Sigmoid colon (tissue), 7 donors: ENCODE results near the gene HIVEP2. TPM values are rescaled to one million over a fixed set of nuclear protein-coding genes. Genes with fewer than 3 reads are reported as not detected.
A peak's percentile ranks its signal among the peaks of the same experiment; 100 is the strongest.

Experiments used
- DNase-seq: peaks from one replicate; pipeline ENCODE4 v3.0.0-alpha.2; 2019
- H3K27ac ChIP-seq, 4 donors: fragments of 200-600 bp; sonication (generic); one replicate each; pipeline ENCODE4 v1.5.1; 2016 to 2019; ENCODE audit warnings: mild to moderate bottlenecking in 1 of 4
- H3K27me3 ChIP-seq, 3 donors: fragments of 200-600 bp; sonication (generic); one replicate each; pipeline ENCODE4 v1.5.1; 2019; ENCODE audit warnings: mild to moderate bottlenecking in 1 of 3
- H3K36me3 ChIP-seq, 4 donors: fragments of 200-600 bp; sonication (generic); one replicate each; pipeline ENCODE4 v1.5.1; 2016 to 2019
- H3K4me1 ChIP-seq, 4 donors: fragments of 200-600 bp; sonication (generic); one replicate each; pipeline ENCODE4 v1.5.1; 2017 to 2019
- H3K4me3 ChIP-seq, 4 donors: fragments of 200-600 bp; sonication (generic); one replicate each; pipeline ENCODE4 v1.5.1; 2017 to 2019; ENCODE audit warnings: mild to moderate bottlenecking in 2 of 4, moderate library complexity in 1 of 4
- H3K9me3 ChIP-seq, 4 donors: fragments of 200-600 bp in 3 of 4; sonication (generic) in 3 of 4; one replicate each; pipeline versions ENCODE4 v1.5.1 to v1.6.1; 2013 to 2019
- EP300 ChIP-seq, 4 donors: sonication (generic); formaldehyde crosslinking; IDR thresholded peaks; one replicate each; pipeline ENCODE4 v1.6.1; 2017; ENCODE audit warnings: antibody characterized with exemption in 4 of 4
- POLR2A ChIP-seq, 2 donors: fragments of 450-650 bp; IDR thresholded peaks; one replicate each; pipeline ENCODE4 v1.6.1; 2016; ENCODE audit warnings: antibody characterized with exemption in 2 of 2, mild to moderate bottlenecking in 2 of 2, moderate library complexity in 2 of 2
- POLR2AphosphoS5 ChIP-seq, 4 donors: sonication (generic); formaldehyde crosslinking; IDR thresholded peaks; one replicate each; pipeline ENCODE4 v1.6.1; 2017; ENCODE audit warnings: antibody characterized with exemption in 4 of 4
- WGBS, 2 donors: extraction: QIAGEN DNeasy Blood & Tissue Kit; methylation state at CpG; one replicate each; pipeline ENCODE4 v1.1.7; 2013; 5-methylcytosine and 5-hydroxymethylcytosine counted together
- intact Hi-C: fragments of 100-400 bp; cut with DNase I; formaldehyde crosslinking; loops from one replicate; pipeline ENCODE4 v1.15.1; 2023
- polyA plus RNA-seq, 3 donors: library from polyadenylated mRNA; stranded (reverse); fragments of 200-250 nt; gene quantifications; one replicate each; pipeline ENCODE4 v1.2.3, GENCODE V29; 2013
- total RNA-seq, 4 donors: library from RNA; depleted of rRNA; stranded (reverse); fragments of >200 nt; gene quantifications; one replicate each; pipeline ENCODE4 v1.1.0, GENCODE V29; 2016
- TF ChIP-seq, protein P1 (sequence below), 4 experiments: fragments of 450-650 bp in 3 of 4; fragments of 200-600 bp in 1 of 4; IDR thresholded peaks; one replicate each; pipeline ENCODE4 v1.5.1; 2016 to 2019; ENCODE audit warnings: antibody characterized with exemption in 4 of 4, mild to moderate bottlenecking in 3 of 4, moderate library complexity in 2 of 4
- donor health status: healthy with polysubstance abuse.
- donor health status: Bipolar disorder and iron deficiency.
- donor health status: healthy.

Gene HIVEP2
- total and polyA plus RNA-seq, 7 donors, result 1.8 to 21.7 (median 11.5) TPM

GRCh38 chr6:142827991-142828390, 117.0 kb downstream of the HIVEP2 start:
- Histone ChIP-seq H3K36me3 (no peaks in the 10 kb centered on the region), H3K27me3 (no peaks in the 10 kb centered on the region), H3K9me3 (no peaks in the 10 kb centered on the region), H3K4me3 (no peak overlapping the region), H3K27ac (no peak overlapping the region), H3K4me1 (peaks cover 0 to 27% (median 15%) of the 10 kb centered on the region in 4 donors)
- intact Hi-C loops, result no loop called here
- DNase-seq, result no peak
- no peak for TF ChIP-seq POLR2A (IDR thresholded peaks at IDR 0.05)
- 69 to 87% methylated on average over 4 of the region's 4 CpGs for WGBS, 2 donors

DNA sequence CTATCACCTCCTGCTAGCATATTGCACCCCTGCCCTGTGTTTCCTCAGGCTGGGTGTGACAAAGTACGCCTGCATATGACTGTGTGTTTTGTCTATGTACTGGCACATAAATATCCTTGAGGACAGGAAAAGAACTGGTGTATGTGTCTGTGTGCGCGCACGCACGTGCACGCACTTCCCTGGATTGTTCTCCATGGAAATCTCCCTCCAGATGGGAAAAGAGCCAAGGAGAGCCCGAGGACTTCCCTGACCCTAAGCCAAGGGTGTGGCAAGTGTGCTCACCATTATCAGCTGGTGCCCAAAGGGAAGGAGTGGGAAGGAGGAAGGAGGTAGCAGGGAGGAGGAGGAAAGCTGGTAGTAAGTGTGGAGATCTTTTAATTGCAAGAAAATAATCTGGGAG, 117.6 kb downstream of the HIVEP2 start:
- DNase-seq, result no peak
- H3K36me3 ChIP-seq, result no peaks in the 10 kb centered on the region
- H3K27me3 ChIP-seq, result no peaks in the 10 kb centered on the region
- H3K9me3 ChIP-seq, result no peaks in the 10 kb centered on the region
- TF ChIP-seq POLR2AphosphoS5 (IDR thresholded peaks at IDR 0.05) (peak in 2 of 4 donors; percentile 30 to 53), POLR2A (IDR thresholded peaks at IDR 0.05) (no peak)
- no peak overlapping the region for H3K27ac ChIP-seq
- WGBS, 2 donors, result 19 to 55% methylated on average over 7 of the region's 7 CpGs
- peaks cover 0 to 33% (median 16%) of the 10 kb centered on the region in 4 donors for H3K4me1 ChIP-seq
- no peak overlapping the region for H3K4me3 ChIP-seq
- intact Hi-C loops, result no loop called here

- 96 to 98% methylated on average over 1 of the region's 1 CpG for WGBS, 2 donors
- no peak for DNase-seq
- Histone ChIP-seq H3K9me3 (no peaks in the 10 kb centered on the region), H3K4me1 (peaks cover 0 to 49% (median 31%) of the 10 kb centered on the region in 4 donors), H3K27ac (no peak overlapping the region), H3K27me3 (no peaks in the 10 kb centered on the region), H3K36me3 (no peaks in the 10 kb centered on the region), H3K4me3 (no peak overlapping the region)
- intact Hi-C loops, result no loop called here
- TF ChIP-seq EP300 (IDR thresholded peaks at IDR 0.05) (no peak), POLR2AphosphoS5 (IDR thresholded peaks at IDR 0.05) (no peak), POLR2A (IDR thresholded peaks at IDR 0.05) (no peak)
- TF ChIP-seq, protein P1, sequence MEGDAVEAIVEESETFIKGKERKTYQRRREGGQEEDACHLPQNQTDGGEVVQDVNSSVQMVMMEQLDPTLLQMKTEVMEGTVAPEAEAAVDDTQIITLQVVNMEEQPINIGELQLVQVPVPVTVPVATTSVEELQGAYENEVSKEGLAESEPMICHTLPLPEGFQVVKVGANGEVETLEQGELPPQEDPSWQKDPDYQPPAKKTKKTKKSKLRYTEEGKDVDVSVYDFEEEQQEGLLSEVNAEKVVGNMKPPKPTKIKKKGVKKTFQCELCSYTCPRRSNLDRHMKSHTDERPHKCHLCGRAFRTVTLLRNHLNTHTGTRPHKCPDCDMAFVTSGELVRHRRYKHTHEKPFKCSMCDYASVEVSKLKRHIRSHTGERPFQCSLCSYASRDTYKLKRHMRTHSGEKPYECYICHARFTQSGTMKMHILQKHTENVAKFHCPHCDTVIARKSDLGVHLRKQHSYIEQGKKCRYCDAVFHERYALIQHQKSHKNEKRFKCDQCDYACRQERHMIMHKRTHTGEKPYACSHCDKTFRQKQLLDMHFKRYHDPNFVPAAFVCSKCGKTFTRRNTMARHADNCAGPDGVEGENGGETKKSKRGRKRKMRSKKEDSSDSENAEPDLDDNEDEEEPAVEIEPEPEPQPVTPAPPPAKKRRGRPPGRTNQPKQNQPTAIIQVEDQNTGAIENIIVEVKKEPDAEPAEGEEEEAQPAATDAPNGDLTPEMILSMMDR (IDR thresholded peaks at IDR 0.05), result no peak
Observed at GRCh38 chr6:142825760-142826159, 119.2 kb downstream of the HIVEP2 start.

- peak overlapping the region in 1 of 4 donors; percentile 4 for H3K27ac ChIP-seq
- H3K36me3 ChIP-seq, result no peaks in the 10 kb centered on the region
- intact Hi-C loops, result no loop called here
- no peak for TF ChIP-seq POLR2AphosphoS5 (IDR thresholded peaks at IDR 0.05)
- no peak for TF ChIP-seq EP300 (IDR thresholded peaks at IDR 0.05)
- TF ChIP-seq, protein P1 (IDR thresholded peaks at IDR 0.05), result no peak
- TF ChIP-seq POLR2A (IDR thresholded peaks at IDR 0.05), result no peak
- no peak for DNase-seq
- no peaks in the 10 kb centered on the region for H3K9me3 ChIP-seq
- H3K4me3 ChIP-seq, result no peak overlapping the region
- H3K4me1 ChIP-seq, result peaks cover 0 to 62% (median 42%) of the 10 kb centered on the region in 4 donors
- WGBS, 2 donors, result 77 to 83% methylated on average over 3 of the region's 3 CpGs
- H3K27me3 ChIP-seq, result no peaks in the 10 kb centered on the region
Observed at GRCh38 chr6:142824426-142824825, 120.5 kb downstream of the HIVEP2 start.

DNA sequence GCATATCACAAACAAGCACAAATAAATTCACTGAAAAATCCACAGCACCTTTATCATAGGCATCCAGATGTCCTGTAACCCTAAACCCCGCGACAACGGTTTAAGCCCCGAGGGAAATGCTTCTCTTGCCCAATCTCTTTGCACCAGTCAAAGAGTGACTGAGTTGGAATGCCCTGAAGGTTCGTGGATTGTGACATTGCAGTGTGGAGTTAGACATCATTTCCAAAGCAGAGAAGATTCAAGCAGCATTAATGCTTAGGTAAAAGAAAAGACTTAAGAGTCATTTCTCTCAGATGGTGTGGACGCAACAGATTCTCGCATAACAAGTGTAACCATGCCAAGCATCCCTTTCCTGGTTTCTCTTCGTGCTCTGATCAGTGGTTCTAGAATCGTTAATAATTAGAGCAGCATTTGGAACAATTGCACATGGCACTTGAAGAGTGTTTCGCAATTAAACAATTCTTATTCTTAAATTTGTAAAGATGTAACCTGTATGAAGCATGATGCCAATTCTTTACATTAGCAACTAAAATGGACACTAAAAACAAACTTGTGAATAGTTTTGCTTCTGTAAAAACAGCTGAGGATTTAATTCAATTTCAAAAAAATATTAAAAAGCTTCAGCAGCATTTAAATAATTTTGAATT, 121.6 kb downstream of the HIVEP2 start:
- H3K4me1 ChIP-seq, result peaks cover 0 to 65% (median 45%) of the 10 kb centered on the region in 4 donors
- no peaks in the 10 kb centered on the region for H3K27me3 ChIP-seq
- no peaks in the 10 kb centered on the region for H3K9me3 ChIP-seq
- DNase-seq, result no peak
- 92 to 94% methylated on average over 10 of the region's 10 CpGs for WGBS, 2 donors
- H3K4me3 ChIP-seq, result no peak overlapping the region
- intact Hi-C loops, result no loop called here
- TF ChIP-seq POLR2A (IDR thresholded peaks at IDR 0.05) (no peak), POLR2AphosphoS5 (IDR thresholded peaks at IDR 0.05) (no peak), EP300 (IDR thresholded peaks at IDR 0.05) (no peak)
- TF ChIP-seq, protein P1 (IDR thresholded peaks at IDR 0.05), result no peak
- no peaks in the 10 kb centered on the region for H3K36me3 ChIP-seq
- H3K27ac ChIP-seq, result no peak overlapping the region

GRCh38 chr6:142822842-142823241, 122.1 kb downstream of the HIVEP2 start:
- no peaks in the 10 kb centered on the region for H3K9me3 ChIP-seq

More at GRCh38 chr6:142822842-142823241, 122.1 kb downstream of the HIVEP2 start:
- peaks cover 0 to 61% (median 43%) of the 10 kb centered on the region in 4 donors for H3K4me1 ChIP-seq
- no peak for DNase-seq
- H3K27me3 ChIP-seq, result no peaks in the 10 kb centered on the region
- no peak for TF ChIP-seq POLR2A (IDR thresholded peaks at IDR 0.05)
- no peak for TF ChIP-seq POLR2AphosphoS5 (IDR thresholded peaks at IDR 0.05)
- TF ChIP-seq EP300 (IDR thresholded peaks at IDR 0.05), result no peak
- TF ChIP-seq, protein P1 (IDR thresholded peaks at IDR 0.05), result no peak
- H3K27ac ChIP-seq, result no peak overlapping the region
- no peaks in the 10 kb centered on the region for H3K36me3 ChIP-seq
- no peak overlapping the region for H3K4me3 ChIP-seq
- WGBS, 2 donors, result 74 to 83% methylated on average over 3 of the region's 3 CpGs
- intact Hi-C loops, result no loop called here
